Measurements from ENCODE around the gene NLRP8.
"Not testable (repeated sequence)": the region's sequence is repeated elsewhere in the genome, so short reads cannot be mapped to it uniquely, and the experiment has no call there.

NLRP8 gene

GRCh38 chr19:55931936-55932386, 15.7 kb upstream of the NLRP8 start, which contains the start of gene NLRP13:
Gene NLRP13, minus strand, starts transcription at chr19:55932336. Its CDS starts 25 bp downstream, at chr19:55932311.
- in situ Hi-C loops (cut with MboI; ENCODE audit: low pct_unique_long_range_greater_than_20kb, low sequenced_read_pairs, unreplicated experiment), result no loop called here
- no peak for TF ChIP-seq CTCF (IDR thresholded peaks at IDR 0.05; ENCODE audit: extremely low read depth, insufficient read depth, missing control alignments)
- no peak for DNase-seq (ENCODE audit: low spot score)

- DNase-seq (ENCODE audit: low spot score), result no peak
- in situ Hi-C loops (cut with MboI; ENCODE audit: low pct_unique_long_range_greater_than_20kb, low sequenced_read_pairs, unreplicated experiment), result no loop called here
- TF ChIP-seq CTCF (IDR thresholded peaks at IDR 0.05; ENCODE audit: extremely low read depth, insufficient read depth, missing control alignments), result no peak
Observed at GRCh38 chr19:55935206-55935605, 12.4 kb upstream of the NLRP8 start.

GRCh38 chr19:55939206-55939605, 8.4 kb upstream of the NLRP8 start:
- DNase-seq (ENCODE audit: low spot score), result no peak
- in situ Hi-C loops (cut with MboI; ENCODE audit: low pct_unique_long_range_greater_than_20kb, low sequenced_read_pairs, unreplicated experiment), result no loop called here
- TF ChIP-seq CTCF (IDR thresholded peaks at IDR 0.05; ENCODE audit: extremely low read depth, insufficient read depth, missing control alignments), result no peak

GRCh38 chr19:55940306-55940705, 7.3 kb upstream of the NLRP8 start:
- in situ Hi-C loops (cut with MboI; ENCODE audit: low pct_unique_long_range_greater_than_20kb, low sequenced_read_pairs, unreplicated experiment), result no loop called here

GRCh38 chr19:55950566-55950965, 2.9 kb downstream of the NLRP8 start:
- DNase-seq (ENCODE audit: low spot score); in situ Hi-C loops (cut with MboI; ENCODE audit: low pct_unique_long_range_greater_than_20kb, low sequenced_read_pairs, unreplicated experiment): not testable (repeated sequence)

More at GRCh38 chr19:55940306-55940705, 7.3 kb upstream of the NLRP8 start:
- TF ChIP-seq CTCF (IDR thresholded peaks at IDR 0.05; ENCODE audit: extremely low read depth, insufficient read depth, missing control alignments), result no peak
- DNase-seq (ENCODE audit: low spot score), result no peak

- no peak for DNase-seq (ENCODE audit: low spot score)
- in situ Hi-C loops (cut with MboI; ENCODE audit: low pct_unique_long_range_greater_than_20kb, low sequenced_read_pairs, unreplicated experiment), result no loop called here
- TF ChIP-seq CTCF (IDR thresholded peaks at IDR 0.05; ENCODE audit: extremely low read depth, insufficient read depth, missing control alignments), result no peak
Observed at GRCh38 chr19:55956431-55956830, 8.8 kb downstream of the NLRP8 start.

- TF ChIP-seq CTCF (IDR thresholded peaks at IDR 0.05; ENCODE audit: extremely low read depth, insufficient read depth, missing control alignments), result no peak
- no peak for DNase-seq (ENCODE audit: low spot score)
- in situ Hi-C loops (cut with MboI; ENCODE audit: low pct_unique_long_range_greater_than_20kb, low sequenced_read_pairs, unreplicated experiment), result no loop called here
Observed at GRCh38 chr19:55958356-55958755, 10.7 kb downstream of the NLRP8 start.

All from GM13977 (cell line).